Umbilical cord (tissue), 2 donors: Measurements from ENCODE around the gene TRIOBP. TPM values are rescaled to one million over a fixed set of nuclear protein-coding genes. Genes with fewer than 3 reads are reported as not detected.
"Not testable (repeated sequence)": the region's sequence is repeated elsewhere in the genome, so short reads cannot be mapped to it uniquely, and the experiment has no call there.

Source experiments
- DNase-seq: peaks from one replicate; pipeline ENCODE4 v3.0.0-alpha.2; 2015; ENCODE audit warnings: low spot score
- total RNA-seq: library from RNA; depleted of rRNA; stranded (reverse); fragments of >200 nt; gene quantifications from one replicate; pipeline ENCODE4 v1.2.3, GENCODE V29; 2014; ENCODE audit warnings: low replicate concordance; ENCODE audit not compliant: insufficient read depth

Gene TRIOBP
- total RNA-seq, 1 donor from 2014 or later = 96.1 TPM

DNA sequence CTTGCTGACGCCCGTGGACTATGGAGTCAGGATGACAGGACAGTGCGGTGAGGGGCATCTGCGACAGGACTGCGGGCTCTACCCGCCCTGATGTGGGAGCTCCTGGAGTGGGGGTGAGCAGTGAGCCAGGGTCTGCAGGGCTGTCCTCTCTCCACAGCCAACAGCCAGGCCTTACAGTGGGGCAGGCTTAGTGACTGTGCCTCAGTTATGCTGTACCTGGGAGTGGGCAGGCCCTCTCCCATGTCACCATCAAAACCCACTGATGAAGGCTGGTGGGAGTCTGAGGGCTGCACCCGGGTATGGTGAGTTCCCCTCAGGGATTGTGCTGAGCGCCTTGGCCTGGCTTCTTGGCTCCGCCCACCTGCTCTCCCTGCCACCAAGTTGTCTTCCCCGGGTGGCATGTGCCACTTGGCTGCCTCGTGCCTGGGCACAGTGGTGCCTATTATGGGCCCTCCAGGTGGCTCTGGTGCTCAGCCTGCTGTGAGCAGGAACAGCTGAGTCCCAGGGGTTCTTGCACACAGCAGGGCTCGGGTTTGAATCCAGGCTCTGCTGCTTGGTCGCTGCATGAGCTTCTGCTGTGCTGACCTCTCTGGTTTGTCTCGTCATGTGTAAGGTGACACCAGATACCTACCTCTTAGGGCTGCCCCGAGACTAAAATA, 4.1 kb upstream of the TRIOBP start:
- DNase-seq = no peak

DNA sequence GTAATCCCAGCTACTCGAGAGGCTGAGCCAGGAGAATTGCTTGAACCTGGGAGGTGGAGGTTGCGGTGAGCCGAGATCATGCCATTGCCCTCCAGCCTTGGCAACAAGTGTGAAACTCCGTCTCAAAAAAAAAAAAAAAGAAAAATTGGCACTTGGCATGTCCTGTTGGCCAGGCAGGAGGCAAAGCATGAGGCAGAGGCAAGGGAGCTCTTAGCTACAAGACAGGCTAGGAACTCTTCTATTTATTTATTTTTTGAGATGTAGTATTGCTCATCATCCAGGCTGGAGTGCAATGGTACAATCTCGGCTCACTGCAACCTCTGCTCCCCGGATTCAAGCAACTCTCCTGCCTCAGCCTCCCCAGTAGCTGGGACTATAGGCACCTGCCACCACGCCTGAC, 2.7 kb upstream of the TRIOBP start:
- DNase-seq = not testable (repeated sequence)

- not testable (repeated sequence) for DNase-seq
Measured at GRCh38 chr22:37696260-37696656, 590 bp upstream of the TRIOBP start.

DNA sequence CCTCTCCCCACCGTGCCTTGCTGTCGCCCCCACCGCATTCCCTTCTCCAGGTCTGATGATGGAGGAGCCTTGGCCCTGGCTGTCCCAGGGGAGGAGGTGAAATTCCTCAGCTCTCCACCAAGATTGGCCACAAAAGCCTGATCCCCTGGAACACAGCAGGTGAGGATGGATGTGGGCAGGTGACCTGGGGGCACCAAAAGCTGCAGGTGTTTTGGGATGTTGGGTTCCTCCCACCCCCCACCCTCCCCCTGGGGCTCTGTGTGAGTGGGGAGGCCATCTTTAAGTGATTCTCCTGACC, 639 bp downstream of the TRIOBP start:
- DNase-seq = no peak

GRCh38 chr22:37701141-37701786, 4.4 kb downstream of the TRIOBP start:
- DNase-seq = no peak

DNA sequence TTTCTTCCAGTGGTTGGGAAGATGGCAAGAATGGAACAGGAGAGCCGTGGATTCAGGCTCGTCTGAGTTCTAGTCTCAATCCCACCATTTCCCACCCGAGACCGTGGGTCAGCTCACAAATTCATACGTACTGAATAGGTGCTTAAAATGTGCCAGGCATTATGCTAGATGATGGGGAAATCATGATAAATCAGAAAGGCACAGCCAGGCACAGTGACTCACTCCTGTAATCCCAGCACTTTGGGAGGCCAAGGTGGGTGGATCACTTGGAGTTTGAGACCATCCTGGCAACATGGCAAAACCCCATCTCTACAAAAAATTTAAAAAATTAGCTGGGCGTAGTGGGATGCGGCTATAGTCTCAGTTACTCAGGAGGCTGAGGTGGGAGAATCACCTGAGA, 7.1 kb downstream of the TRIOBP start:
- DNase-seq = no peak

DNA sequence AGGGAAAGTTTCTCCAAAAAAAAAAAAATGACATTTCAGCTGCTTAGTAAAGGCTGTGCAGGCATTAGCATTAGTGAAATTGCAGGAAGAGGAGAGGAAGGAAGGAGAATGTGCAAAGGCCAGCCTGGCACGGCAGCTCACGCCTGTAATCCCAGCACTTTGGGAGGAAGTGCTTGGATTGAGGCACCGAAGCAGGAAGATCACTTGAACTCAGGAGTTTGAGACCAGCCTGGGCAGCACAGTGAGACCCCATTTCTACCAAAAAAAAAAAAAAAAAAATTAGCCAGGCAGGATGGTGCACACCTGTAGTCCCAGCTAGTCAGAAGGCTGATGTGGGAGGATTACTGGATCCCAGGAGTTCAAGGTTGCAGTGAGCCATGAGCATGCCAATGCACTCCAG, 7.8 kb downstream of the TRIOBP start:
- no peak for DNase-seq

DNA sequence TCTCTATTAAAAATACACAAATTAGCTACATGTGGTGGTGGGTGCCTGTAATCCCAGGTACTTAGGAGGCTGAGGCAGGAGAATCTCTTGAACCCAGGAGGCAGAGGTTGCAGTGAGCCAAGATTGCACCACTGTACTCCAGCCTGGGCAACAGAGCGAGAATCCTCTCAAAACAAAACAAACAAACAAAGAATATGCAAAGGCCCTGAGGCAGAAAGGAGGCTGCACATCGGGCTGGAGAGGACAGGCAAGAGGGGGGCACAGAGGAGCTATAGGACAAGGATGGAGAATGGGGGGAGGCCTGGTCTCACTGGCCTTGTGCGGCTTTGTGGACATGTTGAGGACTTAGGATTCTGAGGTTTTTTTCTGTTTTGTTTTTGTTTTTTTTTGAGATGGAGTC, 8.4 kb downstream of the TRIOBP start:
- DNase-seq = no peak

- DNase-seq = no peak
Measured at GRCh38 chr22:37708580-37709444, 12.0 kb downstream of the TRIOBP start.

- no peak for DNase-seq
Measured at GRCh38 chr22:37709445-37709765, 12.6 kb downstream of the TRIOBP start.

- DNase-seq = no peak
Measured at GRCh38 chr22:37710675-37711074, 13.8 kb downstream of the TRIOBP start.

- DNase-seq = no peak
Measured at GRCh38 chr22:37711490-37711889, 14.6 kb downstream of the TRIOBP start.

DNA sequence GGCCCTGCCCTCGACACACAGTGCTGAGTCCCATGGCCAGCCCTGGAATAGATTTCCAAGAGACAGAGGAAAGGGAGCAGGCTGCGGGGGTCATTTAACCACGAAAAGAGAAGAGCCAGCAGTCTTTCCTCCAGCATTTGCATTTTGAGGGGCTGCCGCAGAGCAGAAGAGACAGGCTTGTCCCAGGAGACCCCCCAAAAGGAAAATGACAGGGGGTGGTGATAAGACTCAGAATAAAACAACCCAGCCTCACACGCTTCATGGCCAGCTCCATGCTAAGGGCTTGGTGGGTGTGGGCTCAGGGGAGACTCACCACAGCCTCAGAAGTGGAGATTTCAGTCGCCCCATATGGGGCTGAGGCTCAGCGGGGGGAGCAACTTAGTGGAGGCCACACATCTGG, 16.9 kb downstream of the TRIOBP start:
- no peak for DNase-seq

DNA sequence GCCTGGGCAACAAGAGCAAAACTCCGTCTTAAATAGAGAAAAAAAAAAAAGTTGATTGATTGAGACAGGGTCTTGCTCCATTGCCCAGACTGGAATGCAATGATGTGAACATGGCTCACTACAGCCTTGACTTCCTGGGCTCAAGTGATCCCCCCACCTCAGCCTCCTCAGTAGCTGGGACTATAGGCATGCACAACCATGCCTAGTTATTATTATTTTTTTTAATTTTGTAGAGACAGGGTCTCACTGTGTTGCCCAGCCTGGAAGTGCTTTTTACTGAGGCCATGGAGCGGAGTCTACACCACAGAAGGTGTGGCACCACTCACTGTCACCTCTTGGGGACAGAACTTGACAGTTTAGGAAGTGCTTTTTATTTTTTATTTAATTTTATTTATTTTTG, 17.8 kb downstream of the TRIOBP start:
- DNase-seq = no peak

DNA sequence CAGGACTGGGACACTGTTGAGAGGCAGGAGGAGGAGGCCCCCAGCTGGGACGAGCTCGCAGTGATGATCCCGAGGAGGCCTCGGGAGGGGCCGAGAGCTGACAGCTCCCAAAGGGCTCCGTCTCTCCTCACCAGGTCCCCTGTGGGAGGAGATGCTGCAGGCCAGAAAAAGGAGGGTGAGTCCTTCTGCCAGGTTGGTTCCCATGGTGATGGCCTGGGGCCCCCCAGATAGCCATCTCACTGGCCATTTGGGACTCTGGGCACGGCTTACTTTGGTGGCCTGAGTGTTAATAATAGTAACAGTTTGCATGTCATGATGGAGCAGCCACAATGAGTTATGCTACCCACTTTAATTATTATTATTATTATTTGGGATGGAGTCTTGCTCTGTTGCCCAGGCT, 18.9 kb downstream of the TRIOBP start:
- no peak for DNase-seq

DNA sequence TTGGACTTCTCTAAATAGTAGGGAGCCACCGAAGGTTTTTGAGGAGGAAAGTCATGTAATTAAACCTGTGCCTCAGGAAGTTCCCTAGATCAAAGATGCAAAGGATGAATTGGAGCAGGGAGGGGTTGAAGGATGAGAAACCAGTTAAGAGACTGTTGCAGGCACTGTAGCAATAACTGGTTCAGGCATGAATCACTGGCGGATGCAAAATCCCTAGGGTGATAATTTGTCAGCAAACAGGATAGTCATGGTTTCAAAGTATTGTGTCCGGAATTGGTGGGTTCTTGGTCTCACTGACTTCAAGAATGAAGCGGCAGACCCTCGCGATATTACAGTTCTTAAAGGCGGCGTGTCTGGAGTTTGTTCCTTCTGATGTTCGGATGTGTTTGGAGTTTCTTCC, 19.9 kb downstream of the TRIOBP start:
- DNase-seq = no peak

GRCh38 chr22:37717235-37717634, 20.4 kb downstream of the TRIOBP start:
- not testable (repeated sequence) for DNase-seq

GRCh38 chr22:37717746-37718305, 21.0 kb downstream of the TRIOBP start:
- DNase-seq = not testable (repeated sequence)

DNA sequence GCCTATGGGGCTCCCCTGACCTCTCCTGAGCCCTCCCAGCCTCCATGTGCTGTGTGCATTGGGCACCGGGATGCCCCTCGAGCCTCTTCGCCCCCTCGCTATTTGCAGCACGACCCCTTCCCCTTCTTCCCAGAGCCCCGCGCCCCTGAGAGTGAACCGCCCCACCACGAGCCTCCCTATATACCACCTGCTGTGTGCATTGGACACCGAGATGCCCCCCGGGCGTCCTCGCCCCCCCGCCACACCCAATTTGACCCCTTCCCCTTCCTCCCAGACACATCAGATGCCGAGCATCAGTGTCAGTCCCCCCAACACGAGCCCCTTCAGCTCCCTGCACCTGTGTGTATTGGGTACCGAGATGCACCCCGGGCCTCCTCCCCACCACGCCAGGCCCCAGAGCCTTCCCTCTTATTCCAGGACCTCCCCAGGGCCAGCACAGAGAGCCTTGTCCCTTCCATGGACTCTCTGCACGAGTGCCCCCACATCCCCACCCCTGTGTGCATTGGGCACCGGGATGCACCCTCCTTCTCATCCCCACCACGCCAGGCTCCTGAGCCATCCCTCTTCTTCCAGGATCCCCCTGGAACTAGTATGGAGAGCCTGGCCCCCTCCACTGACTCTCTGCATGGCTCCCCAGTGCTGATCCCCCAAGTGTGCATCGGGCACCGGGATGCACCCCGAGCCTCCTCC, 28.8 kb downstream of the TRIOBP start:
- DNase-seq = no peak

DNA sequence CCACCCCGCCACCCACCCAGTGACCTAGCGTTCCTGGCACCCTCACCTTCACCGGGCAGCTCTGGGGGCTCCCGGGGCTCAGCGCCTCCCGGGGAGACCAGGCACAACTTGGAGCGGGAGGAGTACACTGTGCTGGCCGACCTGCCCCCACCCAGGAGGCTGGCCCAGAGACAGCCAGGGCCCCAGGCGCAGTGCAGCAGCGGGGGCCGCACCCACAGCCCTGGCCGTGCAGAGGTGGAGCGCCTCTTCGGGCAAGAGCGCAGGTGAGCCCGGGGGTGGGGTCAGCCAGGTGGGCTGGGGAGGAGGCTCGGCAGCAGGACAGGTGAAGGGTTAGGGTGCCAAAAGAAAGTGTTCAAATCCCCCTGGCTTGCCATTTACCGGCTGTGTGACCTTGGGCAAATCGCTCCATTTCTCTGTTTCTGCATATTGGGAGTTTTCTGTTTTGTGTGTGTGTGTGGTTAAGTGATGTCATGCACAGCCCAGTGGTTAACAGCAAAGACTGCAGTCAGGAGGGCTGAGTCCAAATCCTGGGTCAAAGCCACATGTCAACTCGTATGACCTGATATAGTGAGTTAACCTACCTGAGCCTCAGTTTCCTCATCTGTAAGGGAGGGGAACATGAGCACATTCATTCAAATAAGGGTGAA, 29.5 kb downstream of the TRIOBP start:
- DNase-seq = no peak

- no peak for DNase-seq
Measured at GRCh38 chr22:37728620-37729019, 31.8 kb downstream of the TRIOBP start.
